ENCODE data around the gene ANO7. TPM values are rescaled to one million over a fixed set of nuclear protein-coding genes. Genes with fewer than 3 reads are reported as not detected.

The ANO7 gene
- total and polyA plus RNA-seq, 3 experiments from 2014 or later: 0.83 to 0.86 TPM; not detected in 1

GRCh38 chr2:241257419-241258032, 69.0 kb downstream of the ANO7 start:
- Histone ChIP-seq H3K4me3 (ENCODE audit: low read length) (no peak overlapping the region), H3K9me3 (ENCODE audit: low read length) (no peaks in the 10 kb centered on the region), H3K36me3 (ENCODE audit: insufficient read depth, low read length) (peaks cover 63% of the 10 kb centered on the region), H3K27me3 (ENCODE audit: insufficient read depth, low read length, poor library complexity, severe bottlenecking) (no peaks in the 10 kb centered on the region), H3K27ac (ENCODE audit: low read depth, low read length) (no peak overlapping the region), H3K4me1 (ENCODE audit: insufficient read depth, low read length) (no peaks in the 10 kb centered on the region)
- CTCF ChIA-PET: interaction anchor here (0.7 kb wide), 1 partner anchor 487 kb away, joined by 3 read pairs; no protein-coding TSS in a partner anchor
- H3K27ac Mint-ChIP-seq: peak overlapping the region in 4 of 8 donors; percentile 17 to 50 (median 42)
- DNase-seq: no peak
- H3K4me3 Mint-ChIP-seq: no peak overlapping the region
- peaks cover 23 to 89% (median 37%) of the 10 kb centered on the region in 3 donors for H3K36me3 Mint-ChIP-seq
- no peaks in the 10 kb centered on the region for H3K27me3 Mint-ChIP-seq
- no peaks in the 10 kb centered on the region for H3K9me3 Mint-ChIP-seq
- peaks cover 2 to 14% (median 4%) of the 10 kb centered on the region in 3 donors for H3K4me1 Mint-ChIP-seq
- POLR2A ChIA-PET: interaction anchor here (1.0 kb wide), 1 partner anchor 57 kb away, joined by 5 read pairs; no protein-coding TSS in a partner anchor

- peaks cover 17 to 89% (median 38%) of the 10 kb centered on the region in 3 donors for H3K36me3 Mint-ChIP-seq
- Histone ChIP-seq H3K27ac (ENCODE audit: low read depth, low read length) (no peak overlapping the region), H3K4me3 (ENCODE audit: low read length) (no peak overlapping the region), H3K36me3 (ENCODE audit: insufficient read depth, low read length) (peaks cover 63% of the 10 kb centered on the region), H3K4me1 (ENCODE audit: insufficient read depth, low read length) (no peaks in the 10 kb centered on the region), H3K27me3 (ENCODE audit: insufficient read depth, low read length, poor library complexity, severe bottlenecking) (no peaks in the 10 kb centered on the region), H3K9me3 (ENCODE audit: low read length) (no peaks in the 10 kb centered on the region)
- peak overlapping the region in 3 of 8 donors; percentile 33 to 75 (median 66) for H3K27ac Mint-ChIP-seq
- H3K9me3 Mint-ChIP-seq: no peaks in the 10 kb centered on the region
- no peak for DNase-seq
- H3K4me1 Mint-ChIP-seq: peaks cover 2 to 21% (median 4%) of the 10 kb centered on the region in 3 donors
- H3K4me3 Mint-ChIP-seq: no peak overlapping the region
- H3K27me3 Mint-ChIP-seq: no peaks in the 10 kb centered on the region
- ChIA-PET POLR2A (interaction anchor here (1.0 kb wide), 1 partner anchor 56 kb away, joined by 5 read pairs; no protein-coding TSS in a partner anchor), CTCF (no interaction called here)
Observed at GRCh38 chr2:241258505-241259280, 70.2 kb downstream of the ANO7 start.

- peaks cover 2 to 21% (median 4%) of the 10 kb centered on the region in 3 donors for H3K4me1 Mint-ChIP-seq
- Histone ChIP-seq H3K27me3 (ENCODE audit: insufficient read depth, low read length, poor library complexity, severe bottlenecking) (no peaks in the 10 kb centered on the region), H3K36me3 (ENCODE audit: insufficient read depth, low read length) (peaks cover 56% of the 10 kb centered on the region), H3K4me3 (ENCODE audit: low read length) (no peak overlapping the region), H3K4me1 (ENCODE audit: insufficient read depth, low read length) (no peaks in the 10 kb centered on the region), H3K9me3 (ENCODE audit: low read length) (no peaks in the 10 kb centered on the region), H3K27ac (ENCODE audit: low read depth, low read length) (no peak overlapping the region)
- no peaks in the 10 kb centered on the region for H3K9me3 Mint-ChIP-seq
- ChIA-PET POLR2A (no interaction called here), CTCF (no interaction called here)
- no peak for DNase-seq
- H3K36me3 Mint-ChIP-seq: peaks cover 16 to 83% (median 32%) of the 10 kb centered on the region in 3 donors
- no peak overlapping the region for H3K4me3 Mint-ChIP-seq
- H3K27ac Mint-ChIP-seq: peak overlapping the region in 1 of 8 donors; percentile 40
- H3K27me3 Mint-ChIP-seq: no peaks in the 10 kb centered on the region
Observed at GRCh38 chr2:241260911-241261310, 72.4 kb downstream of the ANO7 start.

GRCh38 chr2:241261628-241262027, 73.2 kb downstream of the ANO7 start:
- ChIA-PET POLR2A (no interaction called here), CTCF (interaction anchor here (0.7 kb wide), 1 partner anchor 410 kb away, joined by 3 read pairs; no protein-coding TSS in a partner anchor)
- Histone ChIP-seq H3K4me1 (ENCODE audit: insufficient read depth, low read length) (no peaks in the 10 kb centered on the region), H3K27ac (ENCODE audit: low read depth, low read length) (no peak overlapping the region), H3K4me3 (ENCODE audit: low read length) (no peak overlapping the region), H3K36me3 (ENCODE audit: insufficient read depth, low read length) (peaks cover 49% of the 10 kb centered on the region), H3K27me3 (ENCODE audit: insufficient read depth, low read length, poor library complexity, severe bottlenecking) (no peaks in the 10 kb centered on the region), H3K9me3 (ENCODE audit: low read length) (no peaks in the 10 kb centered on the region)
- Mint-ChIP-seq H3K4me3 (no peak overlapping the region), H3K36me3 (peaks cover 12 to 83% (median 28%) of the 10 kb centered on the region in 3 donors), H3K27ac (peak overlapping the region in 3 of 8 donors; percentile 8 to 66 (median 60)), H3K4me1 (peaks cover 2 to 21% (median 4%) of the 10 kb centered on the region in 3 donors), H3K9me3 (no peaks in the 10 kb centered on the region), H3K27me3 (no peaks in the 10 kb centered on the region)
- DNase-seq: no peak

GRCh38 chr2:241263061-241263460, 74.6 kb downstream of the ANO7 start:
- Mint-ChIP-seq H3K27me3 (no peaks in the 10 kb centered on the region), H3K4me1 (peaks cover 7 to 34% (median 9%) of the 10 kb centered on the region in 3 donors), H3K27ac (peak overlapping the region in 5 of 8 donors; percentile 7 to 69 (median 63)), H3K9me3 (no peaks in the 10 kb centered on the region), H3K4me3 (no peak overlapping the region), H3K36me3 (peaks cover 12 to 88% (median 28%) of the 10 kb centered on the region in 3 donors)
- peaks cover 47% of the 10 kb centered on the region for H3K36me3 ChIP-seq (ENCODE audit: insufficient read depth, low read length)
- ChIA-PET CTCF (no interaction called here), POLR2A (interaction anchor here (0.6 kb wide), 1 partner anchor 19 kb away, joined by 3 read pairs; no protein-coding TSS in a partner anchor)
- no peaks in the 10 kb centered on the region for H3K9me3 ChIP-seq (ENCODE audit: low read length)
- H3K4me1 ChIP-seq (ENCODE audit: insufficient read depth, low read length): no peaks in the 10 kb centered on the region
- H3K27ac ChIP-seq (ENCODE audit: low read depth, low read length): no peak overlapping the region
- DNase-seq: no peak
- no peak overlapping the region for H3K4me3 ChIP-seq (ENCODE audit: low read length)
- H3K27me3 ChIP-seq (ENCODE audit: insufficient read depth, low read length, poor library complexity, severe bottlenecking): no peaks in the 10 kb centered on the region

GRCh38 chr2:241265506-241265905, 77.0 kb downstream of the ANO7 start:
- POLR2A ChIA-PET: no interaction called here
- no peak overlapping the region for H3K27ac ChIP-seq (ENCODE audit: low read depth, low read length)
- no peak overlapping the region for H3K4me3 ChIP-seq (ENCODE audit: low read length)
- H3K27me3 ChIP-seq (ENCODE audit: insufficient read depth, low read length, poor library complexity, severe bottlenecking): no peaks in the 10 kb centered on the region
- H3K36me3 ChIP-seq (ENCODE audit: insufficient read depth, low read length): peaks cover 43% of the 10 kb centered on the region
- CTCF ChIA-PET: no interaction called here
- H3K4me1 ChIP-seq (ENCODE audit: insufficient read depth, low read length): no peaks in the 10 kb centered on the region
- no peaks in the 10 kb centered on the region for H3K9me3 ChIP-seq (ENCODE audit: low read length)
- DNase-seq: no peak
- no peak overlapping the region for H3K27ac Mint-ChIP-seq
- no peak overlapping the region for H3K4me3 Mint-ChIP-seq
- no peaks in the 10 kb centered on the region for H3K27me3 Mint-ChIP-seq
- no peaks in the 10 kb centered on the region for H3K9me3 Mint-ChIP-seq
- H3K36me3 Mint-ChIP-seq: peaks cover 4 to 80% (median 18%) of the 10 kb centered on the region in 3 donors
- H3K4me1 Mint-ChIP-seq: peaks cover 20 to 49% (median 28%) of the 10 kb centered on the region in 3 donors

- no peak for DNase-seq
- Histone ChIP-seq H3K27me3 (ENCODE audit: insufficient read depth, low read length, poor library complexity, severe bottlenecking) (no peaks in the 10 kb centered on the region), H3K27ac (ENCODE audit: low read depth, low read length) (no peak overlapping the region), H3K36me3 (ENCODE audit: insufficient read depth, low read length) (peaks cover 24% of the 10 kb centered on the region), H3K4me1 (ENCODE audit: insufficient read depth, low read length) (peaks cover 10% of the 10 kb centered on the region), H3K9me3 (ENCODE audit: low read length) (no peaks in the 10 kb centered on the region), H3K4me3 (ENCODE audit: low read length) (no peak overlapping the region)
- Mint-ChIP-seq H3K27me3 (peaks cover 0 to 2% of the 10 kb centered on the region in 2 donors), H3K4me3 (peak overlapping the region in 1 of 7 donors; percentile 65), H3K27ac (peak overlapping the region in 5 of 8 donors; percentile 17 to 61 (median 40)), H3K9me3 (no peaks in the 10 kb centered on the region), H3K4me1 (peaks cover 34 to 54% (median 42%) of the 10 kb centered on the region in 3 donors), H3K36me3 (peaks cover 0 to 65% (median 10%) of the 10 kb centered on the region in 3 donors)
- POLR2A ChIA-PET: no interaction called here
- CTCF ChIA-PET: interaction anchor here (1.4 to 1.7 kb wide), 2 partner anchors 9 to 48 kb away, joined by 3 to 4 read pairs; partner anchors contain the start of gene HDLBP
Observed at GRCh38 chr2:241267249-241268067, 79.0 kb downstream of the ANO7 start.
